ENCODE results near the gene WDR37. TPM values are rescaled to one million over a fixed set of nuclear protein-coding genes. Genes with fewer than 3 reads are reported as not detected.

The WDR37 gene
- total RNA-seq, 1 donor from 2014 or later = 13.6 TPM

- TF ChIP-seq CTCF (IDR thresholded peaks at IDR 0.05) = no peak
- Mint-ChIP-seq H3K27me3 (ENCODE audit: unreplicated experiment) (no peaks in the 10 kb centered on the region), H3K36me3 (ENCODE audit: unreplicated experiment) (no peaks in the 10 kb centered on the region), H3K4me3 (ENCODE audit: unreplicated experiment) (no peak overlapping the region), H3K4me1 (ENCODE audit: unreplicated experiment) (peaks cover 5% of the 10 kb centered on the region), H3K9me3 (ENCODE audit: unreplicated experiment) (no peaks in the 10 kb centered on the region), H3K27ac (ENCODE audit: unreplicated experiment) (no peak overlapping the region)
- DNase-seq (ENCODE audit: extremely low spot score, unreplicated experiment) = no peak
Measured at GRCh38 chr10:1029838-1030237, 26.3 kb upstream of the WDR37 start.

GRCh38 chr10:1033601-1034000, 22.6 kb upstream of the WDR37 start:
- H3K9me3 Mint-ChIP-seq (ENCODE audit: unreplicated experiment) = no peaks in the 10 kb centered on the region
- H3K36me3 Mint-ChIP-seq (ENCODE audit: unreplicated experiment) = peaks cover 5% of the 10 kb centered on the region
- H3K27me3 Mint-ChIP-seq (ENCODE audit: unreplicated experiment) = no peaks in the 10 kb centered on the region
- no peak overlapping the region for H3K27ac Mint-ChIP-seq (ENCODE audit: unreplicated experiment)
- no peak for DNase-seq (ENCODE audit: extremely low spot score, unreplicated experiment)
- peaks cover 17% of the 10 kb centered on the region for H3K4me1 Mint-ChIP-seq (ENCODE audit: unreplicated experiment)
- TF ChIP-seq CTCF (IDR thresholded peaks at IDR 0.05) = no peak
- H3K4me3 Mint-ChIP-seq (ENCODE audit: unreplicated experiment) = no peak overlapping the region

GRCh38 chr10:1034758-1035157, 21.4 kb upstream of the WDR37 start:
- Mint-ChIP-seq H3K27me3 (ENCODE audit: unreplicated experiment) (no peaks in the 10 kb centered on the region), H3K9me3 (ENCODE audit: unreplicated experiment) (no peaks in the 10 kb centered on the region), H3K4me3 (ENCODE audit: unreplicated experiment) (no peak overlapping the region), H3K36me3 (ENCODE audit: unreplicated experiment) (peaks cover 5% of the 10 kb centered on the region), H3K27ac (ENCODE audit: unreplicated experiment) (peak overlapping the region; percentile 42), H3K4me1 (ENCODE audit: unreplicated experiment) (peaks cover 17% of the 10 kb centered on the region)
- TF ChIP-seq CTCF (IDR thresholded peaks at IDR 0.05) = no peak
- DNase-seq (ENCODE audit: extremely low spot score, unreplicated experiment) = no peak

- peaks cover 6% of the 10 kb centered on the region for H3K36me3 Mint-ChIP-seq (ENCODE audit: unreplicated experiment)
- no peak overlapping the region for H3K4me3 Mint-ChIP-seq (ENCODE audit: unreplicated experiment)
- H3K27me3 Mint-ChIP-seq (ENCODE audit: unreplicated experiment) = no peaks in the 10 kb centered on the region
- DNase-seq (ENCODE audit: extremely low spot score, unreplicated experiment) = no peak
- peak overlapping the region; percentile 42 for H3K27ac Mint-ChIP-seq (ENCODE audit: unreplicated experiment)
- H3K9me3 Mint-ChIP-seq (ENCODE audit: unreplicated experiment) = no peaks in the 10 kb centered on the region
- H3K4me1 Mint-ChIP-seq (ENCODE audit: unreplicated experiment) = peaks cover 20% of the 10 kb centered on the region
- no peak for TF ChIP-seq CTCF (IDR thresholded peaks at IDR 0.05)
Measured at GRCh38 chr10:1035201-1035600, 21.0 kb upstream of the WDR37 start.

- no peak for DNase-seq (ENCODE audit: extremely low spot score, unreplicated experiment)
- H3K27me3 Mint-ChIP-seq (ENCODE audit: unreplicated experiment) = no peaks in the 10 kb centered on the region
- H3K9me3 Mint-ChIP-seq (ENCODE audit: unreplicated experiment) = no peaks in the 10 kb centered on the region
Measured at GRCh38 chr10:1036341-1036791, 19.8 kb upstream of the WDR37 start.

More at GRCh38 chr10:1036341-1036791, 19.8 kb upstream of the WDR37 start:
- no peak for TF ChIP-seq CTCF (IDR thresholded peaks at IDR 0.05)
- no peak overlapping the region for H3K4me3 Mint-ChIP-seq (ENCODE audit: unreplicated experiment)
- H3K36me3 Mint-ChIP-seq (ENCODE audit: unreplicated experiment) = peaks cover 13% of the 10 kb centered on the region
- peak overlapping the region; percentile 4 for H3K27ac Mint-ChIP-seq (ENCODE audit: unreplicated experiment)
- H3K4me1 Mint-ChIP-seq (ENCODE audit: unreplicated experiment) = peaks cover 26% of the 10 kb centered on the region

All from osteocyte (in vitro differentiated cells).